Stimulated activated naive B cell treated with anti-CD40 and anti-IgM and Interleukin-4, amounts not matched to agents 10 μg/mL and 1 μg/mL and 100 μg/mL, for 72 hours (primary cell): ENCODE data around the gene GRM7.

Experiments
- ATAC-seq, 2 donors: fragments of 150-1000 bp; cut with Tn5 transposase; replicated peaks; 2 replicates each; pipeline ENCODE4 v1.10.0; 2021; ENCODE audit warnings: moderate library complexity in 1 of 2
- DNase-seq: peaks from one replicate; pipeline ENCODE4 v3.0.0; 2021
- H3K27ac Mint-ChIP-seq: one replicate; pipeline ENCODE4 v1.8.0; 2022; ENCODE audit warnings: mild to moderate bottlenecking, mixed read lengths
- H3K27me3 Mint-ChIP-seq, 2 donors: one replicate each; pipeline ENCODE4 v1.8.0; 2022; ENCODE audit warnings: mixed read lengths in 2 of 2
- H3K36me3 Mint-ChIP-seq, 2 donors: one replicate each; pipeline ENCODE4 v1.8.0; 2022; ENCODE audit warnings: mixed read lengths in 2 of 2, mild to moderate bottlenecking in 1 of 2
- H3K4me1 Mint-ChIP-seq, 2 donors: one replicate each; pipeline ENCODE4 v1.8.0; 2022; ENCODE audit warnings: mixed read lengths in 2 of 2, mild to moderate bottlenecking in 1 of 2
- H3K4me3 Mint-ChIP-seq, 2 donors: one replicate each; pipeline ENCODE4 v1.8.0; 2022; ENCODE audit warnings: mild to moderate bottlenecking in 2 of 2, mixed read lengths in 2 of 2, moderate library complexity in 1 of 2
- H3K9me3 Mint-ChIP-seq, 2 donors: one replicate each; pipeline ENCODE4 v1.8.0; 2022; ENCODE audit warnings: mixed read lengths in 2 of 2, mild to moderate bottlenecking in 1 of 2

GRM7 gene

GRCh38 chr3:7263347-7264195 is 402.7 kb downstream of the GRM7 start:
- Mint-ChIP-seq H3K27me3 (no peaks in the 10 kb centered on the region), H3K9me3 (peaks cover 8 to 15% of the 10 kb centered on the region in 2 donors), H3K4me1 (no peaks in the 10 kb centered on the region), H3K27ac (no peak overlapping the region), H3K4me3 (no peak overlapping the region), H3K36me3 (no peaks in the 10 kb centered on the region)
- DNase-seq: no peak
- ATAC-seq: no peak

GRCh38 chr3:7264196-7264526 is 403.2 kb downstream of the GRM7 start:
- Mint-ChIP-seq H3K4me1 (no peaks in the 10 kb centered on the region), H3K27ac (no peak overlapping the region)

GRCh38 chr3:7265736-7266135 is 404.8 kb downstream of the GRM7 start:
- DNase-seq (no peak), ATAC-seq (no peak)
- H3K4me3 Mint-ChIP-seq: no peak overlapping the region
- no peaks in the 10 kb centered on the region for H3K36me3 Mint-ChIP-seq
- no peak overlapping the region for H3K27ac Mint-ChIP-seq
- no peaks in the 10 kb centered on the region for H3K4me1 Mint-ChIP-seq
- no peaks in the 10 kb centered on the region for H3K27me3 Mint-ChIP-seq
- H3K9me3 Mint-ChIP-seq: peaks cover 8 to 10% of the 10 kb centered on the region in 2 donors

More at GRCh38 chr3:7264196-7264526, 403.2 kb downstream of the GRM7 start:
- Mint-ChIP-seq H3K4me3 (no peak overlapping the region), H3K36me3 (no peaks in the 10 kb centered on the region), H3K27me3 (no peaks in the 10 kb centered on the region), H3K9me3 (peaks cover 8 to 15% of the 10 kb centered on the region in 2 donors)
- ATAC-seq (no peak), DNase-seq (no peak)

GRCh38 chr3:7266551-7266950 is 405.6 kb downstream of the GRM7 start:
- ATAC-seq (no peak), DNase-seq (no peak)
- H3K36me3 Mint-ChIP-seq: no peaks in the 10 kb centered on the region
- no peak overlapping the region for H3K27ac Mint-ChIP-seq
- H3K9me3 Mint-ChIP-seq: peaks cover 4 to 8% of the 10 kb centered on the region in 2 donors
- H3K4me3 Mint-ChIP-seq: no peak overlapping the region
- no peaks in the 10 kb centered on the region for H3K4me1 Mint-ChIP-seq
- H3K27me3 Mint-ChIP-seq: no peaks in the 10 kb centered on the region

GRCh38 chr3:7270731-7271130 is 409.8 kb downstream of the GRM7 start:
- Mint-ChIP-seq H3K4me1 (no peaks in the 10 kb centered on the region), H3K36me3 (no peaks in the 10 kb centered on the region), H3K27ac (no peak overlapping the region), H3K27me3 (no peaks in the 10 kb centered on the region), H3K4me3 (no peak overlapping the region), H3K9me3 (peaks cover 4% of the 10 kb centered on the region in 2 donors)
- ATAC-seq: no peak
- DNase-seq: no peak

GRCh38 chr3:7271631-7272030 is 410.7 kb downstream of the GRM7 start:
- Mint-ChIP-seq H3K9me3 (peaks cover 4% of the 10 kb centered on the region in 2 donors), H3K4me3 (no peak overlapping the region), H3K27me3 (no peaks in the 10 kb centered on the region), H3K36me3 (no peaks in the 10 kb centered on the region), H3K4me1 (no peaks in the 10 kb centered on the region), H3K27ac (no peak overlapping the region)
- no peak for ATAC-seq
- no peak for DNase-seq

GRCh38 chr3:7272203-7272602 is 411.3 kb downstream of the GRM7 start:
- DNase-seq: no peak
- Mint-ChIP-seq H3K27ac (no peak overlapping the region), H3K27me3 (no peaks in the 10 kb centered on the region), H3K9me3 (peaks cover 3 to 4% of the 10 kb centered on the region in 2 donors), H3K36me3 (no peaks in the 10 kb centered on the region), H3K4me3 (no peak overlapping the region), H3K4me1 (no peaks in the 10 kb centered on the region)
- no peak for ATAC-seq

- no peaks in the 10 kb centered on the region for H3K4me1 Mint-ChIP-seq
- DNase-seq (no peak), ATAC-seq (no peak)
- H3K9me3 Mint-ChIP-seq: peaks cover 0 to 4% of the 10 kb centered on the region in 2 donors
- H3K27me3 Mint-ChIP-seq: no peaks in the 10 kb centered on the region
- no peak overlapping the region for H3K4me3 Mint-ChIP-seq
- H3K36me3 Mint-ChIP-seq: no peaks in the 10 kb centered on the region
- no peak overlapping the region for H3K27ac Mint-ChIP-seq
These were observed 414.5 kb downstream of the GRM7 start for GRCh38 chr3:7275396-7275795.

- no peaks in the 10 kb centered on the region for H3K27me3 Mint-ChIP-seq
- H3K27ac Mint-ChIP-seq: no peak overlapping the region
- no peak overlapping the region for H3K4me3 Mint-ChIP-seq
- no peak for ATAC-seq
- H3K4me1 Mint-ChIP-seq: no peaks in the 10 kb centered on the region
- DNase-seq: no peak
- H3K9me3 Mint-ChIP-seq: no peaks in the 10 kb centered on the region
- H3K36me3 Mint-ChIP-seq: no peaks in the 10 kb centered on the region
These were observed 419.4 kb downstream of the GRM7 start for GRCh38 chr3:7280318-7280717.

- no peak for DNase-seq
- no peak for ATAC-seq
- no peak overlapping the region for H3K4me3 Mint-ChIP-seq
- H3K36me3 Mint-ChIP-seq: no peaks in the 10 kb centered on the region
- H3K27ac Mint-ChIP-seq: no peak overlapping the region
- H3K27me3 Mint-ChIP-seq: no peaks in the 10 kb centered on the region
- H3K9me3 Mint-ChIP-seq: no peaks in the 10 kb centered on the region
- H3K4me1 Mint-ChIP-seq: no peaks in the 10 kb centered on the region
These were observed 422.1 kb downstream of the GRM7 start for GRCh38 chr3:7282988-7283387.

- H3K9me3 Mint-ChIP-seq: peaks cover 0 to 1% of the 10 kb centered on the region in 2 donors
- no peaks in the 10 kb centered on the region for H3K4me1 Mint-ChIP-seq
- no peaks in the 10 kb centered on the region for H3K36me3 Mint-ChIP-seq
- H3K27ac Mint-ChIP-seq: no peak overlapping the region
- H3K4me3 Mint-ChIP-seq: no peak overlapping the region
- ATAC-seq (no peak), DNase-seq (no peak)
- H3K27me3 Mint-ChIP-seq: no peaks in the 10 kb centered on the region
These were observed 424.6 kb downstream of the GRM7 start for GRCh38 chr3:7285505-7285904.

GRCh38 chr3:7288133-7288532 is 427.2 kb downstream of the GRM7 start:
- H3K9me3 Mint-ChIP-seq: peaks cover 0 to 1% of the 10 kb centered on the region in 2 donors
- DNase-seq: no peak
- no peaks in the 10 kb centered on the region for H3K36me3 Mint-ChIP-seq
- no peak overlapping the region for H3K27ac Mint-ChIP-seq
- no peaks in the 10 kb centered on the region for H3K27me3 Mint-ChIP-seq
- no peaks in the 10 kb centered on the region for H3K4me1 Mint-ChIP-seq
- no peak for ATAC-seq
- no peak overlapping the region for H3K4me3 Mint-ChIP-seq

- no peaks in the 10 kb centered on the region for H3K4me1 Mint-ChIP-seq
- H3K27ac Mint-ChIP-seq: no peak overlapping the region
- ATAC-seq (no peak), DNase-seq (no peak)
- no peaks in the 10 kb centered on the region for H3K27me3 Mint-ChIP-seq
- H3K4me3 Mint-ChIP-seq: no peak overlapping the region
- no peaks in the 10 kb centered on the region for H3K36me3 Mint-ChIP-seq
- peaks cover 0 to 5% of the 10 kb centered on the region in 2 donors for H3K9me3 Mint-ChIP-seq
These were observed 428.2 kb downstream of the GRM7 start for GRCh38 chr3:7289121-7289520.

- no peak overlapping the region for H3K4me3 Mint-ChIP-seq
These were observed 429.3 kb downstream of the GRM7 start for GRCh38 chr3:7290077-7290825.

GRCh38 chr3:7292362-7292761 is 431.4 kb downstream of the GRM7 start:
- Mint-ChIP-seq H3K9me3 (peaks cover 0 to 5% of the 10 kb centered on the region in 2 donors), H3K4me1 (no peaks in the 10 kb centered on the region), H3K27me3 (no peaks in the 10 kb centered on the region), H3K36me3 (no peaks in the 10 kb centered on the region), H3K4me3 (no peak overlapping the region), H3K27ac (no peak overlapping the region)
- DNase-seq (no peak), ATAC-seq (no peak)

More at GRCh38 chr3:7290077-7290825, 429.3 kb downstream of the GRM7 start:
- Mint-ChIP-seq H3K9me3 (peaks cover 0 to 5% of the 10 kb centered on the region in 2 donors), H3K36me3 (no peaks in the 10 kb centered on the region), H3K27me3 (no peaks in the 10 kb centered on the region), H3K27ac (no peak overlapping the region), H3K4me1 (no peaks in the 10 kb centered on the region)
- DNase-seq (no peak), ATAC-seq (no peak)
